Epithelial cell of esophagus (primary cell): ENCODE measurements around the gene ANO6.

Source experiments
- DNase-seq: peaks from one replicate; pipeline ENCODE4 v3.0.0; 2010; ENCODE audit warnings: low read depth
- H3K4me3 ChIP-seq: 2 replicates; pipeline ENCODE4 v1.5.1; 2011; ENCODE audit warnings: mild to moderate bottlenecking, low read length, control low read depth
- TF ChIP-seq, protein P1 (sequence below): IDR thresholded peaks from 2 replicates; pipeline ENCODE4 v1.5.1; 2011; ENCODE audit warnings: low read depth, mild to moderate bottlenecking, low read length, control low read depth, inconsistent platforms; ENCODE audit not compliant: insufficient read depth; ENCODE audit errors: missing control alignments

ANO6 gene

DNA sequence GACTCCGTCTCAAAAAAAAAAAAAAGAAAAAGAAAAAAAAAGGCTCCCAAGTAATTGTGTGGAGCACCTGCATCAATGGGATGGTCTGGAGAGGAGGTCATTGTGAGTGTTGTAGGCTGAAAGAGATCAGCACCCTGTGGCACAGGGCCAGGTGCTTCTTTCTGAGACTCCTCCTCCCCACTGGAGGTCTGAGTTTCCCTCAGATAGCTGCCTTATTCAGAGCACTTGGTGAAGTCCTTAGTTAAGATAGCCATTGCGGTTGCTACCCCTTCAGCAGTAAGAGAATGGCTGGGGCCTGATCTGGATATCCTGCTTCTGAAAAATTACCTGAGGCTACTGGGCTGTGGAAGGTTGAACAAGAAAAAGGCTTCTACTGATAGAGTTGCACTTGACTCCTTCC is 69.8 kb downstream of the ANO6 start:
- TF ChIP-seq, protein P1, sequence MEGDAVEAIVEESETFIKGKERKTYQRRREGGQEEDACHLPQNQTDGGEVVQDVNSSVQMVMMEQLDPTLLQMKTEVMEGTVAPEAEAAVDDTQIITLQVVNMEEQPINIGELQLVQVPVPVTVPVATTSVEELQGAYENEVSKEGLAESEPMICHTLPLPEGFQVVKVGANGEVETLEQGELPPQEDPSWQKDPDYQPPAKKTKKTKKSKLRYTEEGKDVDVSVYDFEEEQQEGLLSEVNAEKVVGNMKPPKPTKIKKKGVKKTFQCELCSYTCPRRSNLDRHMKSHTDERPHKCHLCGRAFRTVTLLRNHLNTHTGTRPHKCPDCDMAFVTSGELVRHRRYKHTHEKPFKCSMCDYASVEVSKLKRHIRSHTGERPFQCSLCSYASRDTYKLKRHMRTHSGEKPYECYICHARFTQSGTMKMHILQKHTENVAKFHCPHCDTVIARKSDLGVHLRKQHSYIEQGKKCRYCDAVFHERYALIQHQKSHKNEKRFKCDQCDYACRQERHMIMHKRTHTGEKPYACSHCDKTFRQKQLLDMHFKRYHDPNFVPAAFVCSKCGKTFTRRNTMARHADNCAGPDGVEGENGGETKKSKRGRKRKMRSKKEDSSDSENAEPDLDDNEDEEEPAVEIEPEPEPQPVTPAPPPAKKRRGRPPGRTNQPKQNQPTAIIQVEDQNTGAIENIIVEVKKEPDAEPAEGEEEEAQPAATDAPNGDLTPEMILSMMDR: no peak
- no peak for DNase-seq
- H3K4me3 ChIP-seq: no peak overlapping the region

- TF ChIP-seq, protein P1: no peak
- no peak overlapping the region for H3K4me3 ChIP-seq
- DNase-seq: no peak
These were observed 70.7 kb downstream of the ANO6 start for GRCh38 chr12:45286621-45287020.

DNA sequence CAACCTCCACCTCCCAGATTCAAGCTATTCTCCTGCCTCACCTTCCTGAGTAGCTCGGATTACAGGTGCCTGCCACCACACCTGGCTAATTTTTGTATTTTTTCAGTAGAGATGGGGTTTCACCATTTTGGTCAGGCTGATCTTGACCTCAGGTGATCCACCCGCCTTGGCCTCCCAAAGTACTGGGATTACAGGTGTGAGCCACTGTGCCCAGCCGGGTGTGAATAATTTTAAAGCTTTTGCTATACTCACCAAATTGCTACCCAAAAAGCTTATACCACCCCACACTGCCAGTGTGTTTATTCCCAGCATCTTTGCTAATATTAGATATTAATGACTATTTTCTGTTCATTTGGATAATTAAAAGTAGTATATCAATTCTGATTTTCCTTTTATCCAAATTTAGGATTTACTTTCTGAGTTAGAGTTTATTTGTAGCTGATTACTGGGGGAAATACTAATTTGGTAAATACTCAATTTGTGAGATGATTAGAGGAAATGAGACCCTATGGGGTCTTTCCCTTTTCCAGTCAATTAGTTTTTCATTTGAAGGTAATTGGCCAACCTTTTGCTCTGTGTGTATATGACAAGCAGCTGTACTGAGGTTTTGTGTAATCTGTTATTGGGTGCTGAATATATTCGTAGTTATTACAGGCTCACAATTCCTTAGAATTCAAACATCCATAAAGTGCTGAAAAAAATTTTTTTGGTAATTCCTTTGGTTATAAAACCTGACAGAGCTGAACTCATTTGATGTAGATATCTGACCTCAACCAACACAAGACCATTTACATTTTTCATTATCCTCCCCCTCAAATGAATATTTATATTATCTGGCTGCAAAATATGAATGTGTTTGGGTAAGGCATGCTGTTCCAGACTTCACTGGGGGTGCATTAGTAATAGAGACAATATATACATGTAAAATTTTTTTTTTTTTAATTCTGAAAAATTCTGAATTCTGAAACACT is 73.6 kb downstream of the ANO6 start:
- H3K4me3 ChIP-seq: no peak overlapping the region

GRCh38 chr12:45290216-45290605 is 74.3 kb downstream of the ANO6 start:
- TF ChIP-seq, protein P1: no peak
- peak; percentile 90 for DNase-seq
- no peak overlapping the region for H3K4me3 ChIP-seq

More for the DNA sequence above, 73.6 kb downstream of the ANO6 start:
- no peak for DNase-seq
- TF ChIP-seq, protein P1: no peak

- H3K4me3 ChIP-seq: no peak overlapping the region
- no peak for DNase-seq
- TF ChIP-seq, protein P1: no peak
These were observed 75.6 kb downstream of the ANO6 start for GRCh38 chr12:45291518-45291917.

DNA sequence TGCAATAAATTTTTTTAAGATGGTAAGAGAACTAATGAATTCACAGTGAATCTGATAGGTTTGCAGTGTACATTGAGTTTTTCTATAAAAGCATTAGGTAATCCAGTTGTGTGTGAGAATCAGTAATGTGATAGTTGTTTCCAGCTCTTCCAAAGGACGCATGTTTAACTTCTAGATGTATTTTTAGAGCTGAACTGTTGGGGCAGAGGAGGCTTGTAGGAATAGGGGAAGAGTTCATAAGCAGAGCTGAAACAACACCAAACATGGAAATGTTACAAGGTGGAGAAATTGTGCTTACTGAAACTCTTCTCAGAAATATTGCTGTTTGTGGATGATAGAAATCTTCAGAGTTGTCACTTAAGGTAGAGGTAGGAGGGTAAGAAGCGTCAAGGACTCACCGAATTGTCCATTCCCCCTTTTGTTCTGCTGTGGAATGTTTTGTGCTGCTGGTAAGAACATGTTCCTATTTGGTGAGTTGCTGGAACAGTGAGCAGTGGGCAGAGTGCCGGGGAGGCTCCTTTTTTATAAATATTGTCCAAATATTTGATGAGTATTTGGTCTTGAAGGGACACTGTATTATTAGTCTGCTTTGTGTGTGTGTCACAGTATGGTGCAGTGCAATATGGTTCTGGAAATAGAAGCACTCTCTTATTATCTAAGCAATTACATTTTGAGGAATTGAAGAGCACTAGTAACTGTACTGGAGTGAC is 76.7 kb downstream of the ANO6 start:
- TF ChIP-seq, protein P1: no peak
- peak; percentile 22 for DNase-seq
- H3K4me3 ChIP-seq: no peak overlapping the region
